ENCODE data around the gene MUC13. TPM values are rescaled to one million over a fixed set of nuclear protein-coding genes. Genes with fewer than 3 reads are reported as not detected.

MUC13 gene
- total and polyA plus RNA-seq, 2 experiments from 2014 or later, result 84.4 to 297 TPM

DNA sequence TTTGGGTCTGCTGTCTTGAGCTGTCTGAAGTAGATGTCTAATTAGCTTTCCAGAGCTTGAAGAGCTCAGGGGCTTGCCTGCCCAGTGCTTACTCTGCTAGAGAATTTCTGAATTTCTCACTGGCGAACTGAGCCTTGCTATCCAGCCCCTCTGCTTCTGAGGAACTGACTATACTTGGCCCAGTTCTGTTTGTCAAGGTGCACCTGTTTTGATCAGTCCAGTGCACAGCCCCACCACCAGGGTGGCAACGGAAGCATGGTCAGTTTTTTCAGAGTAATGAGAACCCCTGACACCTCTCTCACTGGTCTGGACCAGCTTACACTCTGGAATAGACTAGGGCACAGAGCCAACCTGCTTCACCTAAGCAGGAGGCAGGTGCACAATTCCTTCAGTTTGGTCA, 72.5 kb downstream of the MUC13 start:
- Histone ChIP-seq H3K27ac (no peak overlapping the region), H3K9me2 (replicated peaks; ENCODE audit: insufficient read depth) (no peaks in the 10 kb centered on the region), H3K9me3 (ENCODE audit: low read depth) (no peaks in the 10 kb centered on the region), H3K79me2 (peaks cover 8% of the 10 kb centered on the region), H3K27me3 (no peaks in the 10 kb centered on the region), H3K4me1 (ENCODE audit: insufficient read depth) (peaks cover 12% of the 10 kb centered on the region), H4K20me1 (ENCODE audit: insufficient read depth, poor library complexity, severe bottlenecking) (no peaks in the 10 kb centered on the region), H2AFZ (no peak overlapping the region), H3K36me3 (replicated peaks; ENCODE audit: insufficient read depth, low read depth) (no peaks in the 10 kb centered on the region), H3K4me3 (no peak overlapping the region), H3K4me2 (no peak overlapping the region)
- TF ChIP-seq EZH2phosphoT487 (IDR thresholded peaks at IDR 0.05; ENCODE audit: low read depth, severe bottlenecking, unreplicated experiment) (no peak), EZH2 (IDR thresholded peaks at IDR 0.05; ENCODE audit: borderline replicate concordance) (no peak)
- TF ChIP-seq, protein P1, sequence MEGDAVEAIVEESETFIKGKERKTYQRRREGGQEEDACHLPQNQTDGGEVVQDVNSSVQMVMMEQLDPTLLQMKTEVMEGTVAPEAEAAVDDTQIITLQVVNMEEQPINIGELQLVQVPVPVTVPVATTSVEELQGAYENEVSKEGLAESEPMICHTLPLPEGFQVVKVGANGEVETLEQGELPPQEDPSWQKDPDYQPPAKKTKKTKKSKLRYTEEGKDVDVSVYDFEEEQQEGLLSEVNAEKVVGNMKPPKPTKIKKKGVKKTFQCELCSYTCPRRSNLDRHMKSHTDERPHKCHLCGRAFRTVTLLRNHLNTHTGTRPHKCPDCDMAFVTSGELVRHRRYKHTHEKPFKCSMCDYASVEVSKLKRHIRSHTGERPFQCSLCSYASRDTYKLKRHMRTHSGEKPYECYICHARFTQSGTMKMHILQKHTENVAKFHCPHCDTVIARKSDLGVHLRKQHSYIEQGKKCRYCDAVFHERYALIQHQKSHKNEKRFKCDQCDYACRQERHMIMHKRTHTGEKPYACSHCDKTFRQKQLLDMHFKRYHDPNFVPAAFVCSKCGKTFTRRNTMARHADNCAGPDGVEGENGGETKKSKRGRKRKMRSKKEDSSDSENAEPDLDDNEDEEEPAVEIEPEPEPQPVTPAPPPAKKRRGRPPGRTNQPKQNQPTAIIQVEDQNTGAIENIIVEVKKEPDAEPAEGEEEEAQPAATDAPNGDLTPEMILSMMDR (IDR thresholded peaks at IDR 0.05; ENCODE audit: poor library complexity), result no peak
- WGBS (ENCODE audit: low lambda C conversion rate, missing lambda C conversion rate), result 89% methylated on average over 2 of the region's 2 CpGs
- no peak for DNase-seq (ENCODE audit: low spot score)

DNA sequence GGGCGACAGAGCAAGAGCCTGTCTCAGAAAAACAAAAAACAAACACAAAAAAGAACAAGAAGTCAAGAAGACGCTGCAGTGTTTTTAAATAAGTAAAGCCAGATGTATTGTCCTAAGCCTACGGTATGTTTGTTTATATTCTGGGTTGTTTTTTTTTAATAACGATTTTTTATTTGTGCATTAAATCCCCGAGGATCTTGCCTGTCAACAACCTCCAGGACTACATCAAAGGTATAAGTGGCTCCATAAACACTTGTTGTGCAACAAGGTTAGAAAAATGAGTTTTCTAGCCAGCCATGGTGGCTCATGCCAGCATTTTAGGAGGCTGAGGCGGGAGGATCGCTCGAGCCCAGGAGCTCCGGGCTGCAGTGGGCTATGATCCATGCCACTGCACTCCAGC, 73.5 kb downstream of the MUC13 start:
- peaks cover 8% of the 10 kb centered on the region for H3K79me2 ChIP-seq
- peak overlapping the region; percentile 48 for H3K27ac ChIP-seq
- WGBS (ENCODE audit: low lambda C conversion rate, missing lambda C conversion rate), result 75% methylated on average over 9 of the region's 9 CpGs

DNA sequence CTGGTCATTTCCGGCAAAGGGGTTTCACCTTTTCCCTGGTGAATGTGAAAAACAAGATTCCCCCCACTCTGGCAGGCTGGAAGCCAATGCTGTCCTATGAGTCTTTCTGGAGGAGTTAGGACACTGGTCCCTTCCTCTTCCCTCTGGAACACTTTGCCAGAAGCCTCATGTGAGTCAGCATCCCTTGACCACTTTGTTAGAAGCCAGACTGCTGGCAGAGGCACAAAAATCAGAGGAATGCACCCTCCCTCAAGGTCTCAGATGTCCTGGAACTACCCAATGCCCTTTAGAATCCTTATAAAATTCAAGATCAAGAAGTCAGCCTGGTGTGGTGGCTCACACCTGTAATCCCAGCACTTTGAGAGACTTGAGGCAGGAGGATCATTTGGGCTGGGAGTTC, 74.0 kb downstream of the MUC13 start:
- TF ChIP-seq EZH2 (IDR thresholded peaks at IDR 0.05; ENCODE audit: borderline replicate concordance) (no peak), EZH2phosphoT487 (IDR thresholded peaks at IDR 0.05; ENCODE audit: low read depth, severe bottlenecking, unreplicated experiment) (no peak)
- TF ChIP-seq, protein P1 (IDR thresholded peaks at IDR 0.05; ENCODE audit: poor library complexity), result no peak
- Histone ChIP-seq H3K36me3 (replicated peaks; ENCODE audit: insufficient read depth, low read depth) (no peaks in the 10 kb centered on the region), H2AFZ (no peak overlapping the region), H3K9me2 (replicated peaks; ENCODE audit: insufficient read depth) (no peaks in the 10 kb centered on the region), H3K27ac (peak overlapping the region; percentile 48), H3K4me3 (no peak overlapping the region), H3K4me2 (no peak overlapping the region), H3K79me2 (peaks cover 8% of the 10 kb centered on the region), H3K27me3 (no peaks in the 10 kb centered on the region), H4K20me1 (ENCODE audit: insufficient read depth, poor library complexity, severe bottlenecking) (no peaks in the 10 kb centered on the region), H3K4me1 (ENCODE audit: insufficient read depth) (peaks cover 12% of the 10 kb centered on the region), H3K9me3 (ENCODE audit: low read depth) (no peaks in the 10 kb centered on the region)
- WGBS (ENCODE audit: low lambda C conversion rate, missing lambda C conversion rate), result 81% methylated on average over 1 of the region's 1 CpG
- peak; percentile 60 for DNase-seq (ENCODE audit: low spot score)

More for the DNA sequence above, 73.5 kb downstream of the MUC13 start:
- no peaks in the 10 kb centered on the region for H3K9me2 ChIP-seq (replicated peaks; ENCODE audit: insufficient read depth)
- no peaks in the 10 kb centered on the region for H3K27me3 ChIP-seq
- H3K9me3 ChIP-seq (ENCODE audit: low read depth), result no peaks in the 10 kb centered on the region
- no peak overlapping the region for H2AFZ ChIP-seq
- no peak overlapping the region for H3K4me3 ChIP-seq
- no peak for DNase-seq (ENCODE audit: low spot score)
- no peak overlapping the region for H3K4me2 ChIP-seq
- H3K4me1 ChIP-seq (ENCODE audit: insufficient read depth), result peaks cover 12% of the 10 kb centered on the region
- TF ChIP-seq EZH2 (IDR thresholded peaks at IDR 0.05; ENCODE audit: borderline replicate concordance) (no peak), EZH2phosphoT487 (IDR thresholded peaks at IDR 0.05; ENCODE audit: low read depth, severe bottlenecking, unreplicated experiment) (no peak)
- TF ChIP-seq, protein P1 (IDR thresholded peaks at IDR 0.05; ENCODE audit: poor library complexity), result no peak
- H4K20me1 ChIP-seq (ENCODE audit: insufficient read depth, poor library complexity, severe bottlenecking), result no peaks in the 10 kb centered on the region
- no peaks in the 10 kb centered on the region for H3K36me3 ChIP-seq (replicated peaks; ENCODE audit: insufficient read depth, low read depth)

DNA sequence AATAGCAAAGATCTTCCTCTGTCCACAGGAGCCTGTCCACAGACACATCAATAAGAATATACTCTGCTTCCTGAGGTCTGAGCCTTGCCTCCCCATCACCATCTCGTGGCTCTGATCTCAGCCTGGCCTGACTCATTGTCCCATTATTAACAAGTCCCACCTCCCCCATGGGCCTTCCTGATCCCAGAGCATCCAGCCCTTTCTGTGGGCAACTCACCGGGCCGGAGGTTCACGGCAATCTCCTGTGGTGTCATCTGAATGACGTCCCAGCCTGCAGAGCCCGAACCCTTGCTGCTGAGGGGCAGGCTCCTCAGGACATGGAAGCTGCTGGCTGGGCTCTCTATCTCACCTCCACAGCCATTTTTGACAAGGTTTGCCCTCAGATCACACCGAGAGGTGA, 75.5 kb downstream of the MUC13 start:
- Histone ChIP-seq H3K4me2 (no peak overlapping the region), H4K20me1 (ENCODE audit: insufficient read depth, poor library complexity, severe bottlenecking) (no peaks in the 10 kb centered on the region), H3K27me3 (no peaks in the 10 kb centered on the region), H3K79me2 (peaks cover 8% of the 10 kb centered on the region), H3K4me1 (ENCODE audit: insufficient read depth) (peaks cover 12% of the 10 kb centered on the region), H3K9me3 (ENCODE audit: low read depth) (no peaks in the 10 kb centered on the region), H3K36me3 (replicated peaks; ENCODE audit: insufficient read depth, low read depth) (no peaks in the 10 kb centered on the region), H2AFZ (no peak overlapping the region), H3K4me3 (no peak overlapping the region), H3K27ac (peak overlapping the region; percentile 42), H3K9me2 (replicated peaks; ENCODE audit: insufficient read depth) (no peaks in the 10 kb centered on the region)
- peak; percentile 26 for DNase-seq (ENCODE audit: low spot score)
- no peak for TF ChIP-seq EZH2phosphoT487 (IDR thresholded peaks at IDR 0.05; ENCODE audit: low read depth, severe bottlenecking, unreplicated experiment)
- TF ChIP-seq, protein P1 (IDR thresholded peaks at IDR 0.05; ENCODE audit: poor library complexity), result no peak
- no peak for TF ChIP-seq EZH2 (IDR thresholded peaks at IDR 0.05; ENCODE audit: borderline replicate concordance)
- WGBS (ENCODE audit: low lambda C conversion rate, missing lambda C conversion rate), result 71% methylated on average over 7 of the region's 7 CpGs

All from hepatocyte (in vitro differentiated cells).